ENCODE results near the gene TP63.

TP63 gene

DNA sequence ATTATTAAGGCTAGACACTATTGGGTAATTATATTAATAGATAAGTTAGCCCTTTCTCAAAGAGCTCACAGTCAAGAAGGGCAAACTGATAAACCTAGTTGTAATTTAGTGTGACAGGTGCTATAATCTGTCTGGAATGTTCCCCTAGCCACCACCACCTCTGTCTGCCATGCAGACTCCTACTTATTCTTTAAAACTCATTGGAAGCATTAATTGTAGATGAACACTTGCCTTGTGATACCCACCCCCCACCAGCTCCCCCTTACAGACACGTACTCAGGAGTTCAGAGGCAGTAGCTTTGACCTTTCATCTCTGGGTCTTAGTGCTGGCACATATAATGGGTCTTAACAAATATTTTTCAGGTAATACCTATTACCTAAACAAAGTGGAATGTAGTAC lies 195.9 kb downstream of the TP63 start:
- no peak for DNase-seq

- no peak for DNase-seq
Observed at GRCh38 chr3:189830401-189830800, 199.2 kb downstream of the TP63 start.

- no peak for DNase-seq
Observed at GRCh38 chr3:189833266-189833665, 202.1 kb downstream of the TP63 start.

DNA sequence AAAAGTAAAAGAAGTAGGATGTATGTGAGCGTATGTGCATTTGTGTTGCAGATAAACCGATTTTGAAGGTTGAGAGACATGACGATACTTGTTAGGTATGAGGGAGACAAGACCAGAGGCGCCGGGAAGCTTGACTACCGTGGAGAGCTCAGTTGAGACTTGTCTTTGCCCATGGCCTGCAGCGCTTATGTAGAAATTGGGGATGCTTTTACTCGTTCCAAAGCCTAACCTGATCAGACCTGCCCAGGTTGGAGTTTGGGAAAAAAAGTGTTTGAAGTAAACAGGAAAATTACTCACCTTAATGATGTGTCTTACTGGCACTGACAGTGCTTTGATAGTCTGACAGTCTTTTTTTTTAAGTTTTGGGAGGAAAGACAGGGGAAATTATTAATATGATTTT lies 202.8 kb downstream of the TP63 start:
- DNase-seq, result no peak

GRCh38 chr3:189834462-189834861 lies 203.3 kb downstream of the TP63 start:
- no peak for DNase-seq

DNA sequence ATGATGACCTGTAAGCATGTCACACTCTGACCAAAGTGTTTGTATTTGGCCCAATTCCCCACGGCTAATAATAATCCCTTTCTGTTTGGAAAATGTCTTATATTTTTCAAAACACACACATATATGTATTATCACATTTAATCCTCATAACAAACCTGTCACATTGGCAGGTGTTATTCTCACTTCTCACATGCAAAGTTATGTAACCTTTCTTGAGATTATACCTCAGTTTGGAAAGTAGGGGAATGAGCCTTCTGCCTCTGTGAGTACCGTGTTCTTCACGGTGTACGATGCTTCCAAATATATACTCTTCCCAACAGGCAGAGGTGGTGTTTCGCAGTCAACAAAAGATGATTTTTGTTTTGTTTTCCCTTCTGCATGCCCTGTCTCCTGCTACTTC lies 205.6 kb downstream of the TP63 start:
- DNase-seq, result no peak

GRCh38 chr3:189838291-189838690 lies 207.1 kb downstream of the TP63 start:
- DNase-seq, result no peak

- DNase-seq, result no peak
Observed at GRCh38 chr3:189839576-189839975, 208.4 kb downstream of the TP63 start.

GRCh38 chr3:189841473-189842205 lies 210.4 kb downstream of the TP63 start:
- no peak for DNase-seq

GRCh38 chr3:189842681-189843602 lies 211.8 kb downstream of the TP63 start:
- no peak for DNase-seq

GRCh38 chr3:189845069-189845468 lies 213.9 kb downstream of the TP63 start:
- DNase-seq, result no peak

- no peak for DNase-seq
Observed at GRCh38 chr3:189848395-189849040, 217.3 kb downstream of the TP63 start.

- DNase-seq, result no peak
Observed at GRCh38 chr3:189849262-189849661, 218.1 kb downstream of the TP63 start.

DNA sequence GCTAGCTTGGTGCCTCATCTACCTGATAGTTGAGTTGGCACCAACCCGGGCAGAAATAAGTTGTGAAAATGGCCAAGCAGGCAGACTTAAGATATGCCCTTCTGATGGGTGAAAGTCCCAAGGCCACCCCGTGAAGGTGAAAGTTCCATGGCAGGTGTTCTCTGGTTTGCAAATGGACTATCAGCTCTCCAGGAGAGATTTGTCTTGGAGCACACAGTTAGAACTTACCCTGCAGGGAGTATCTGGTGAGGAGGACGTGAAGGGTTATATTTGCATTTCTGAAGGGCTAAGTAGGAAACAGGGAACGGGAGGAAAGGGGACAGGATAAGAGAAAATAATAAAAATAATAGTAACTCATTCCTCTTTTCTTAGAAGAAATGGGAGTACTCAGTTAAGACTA lies 220.5 kb downstream of the TP63 start:
- DNase-seq, result no peak

DNA sequence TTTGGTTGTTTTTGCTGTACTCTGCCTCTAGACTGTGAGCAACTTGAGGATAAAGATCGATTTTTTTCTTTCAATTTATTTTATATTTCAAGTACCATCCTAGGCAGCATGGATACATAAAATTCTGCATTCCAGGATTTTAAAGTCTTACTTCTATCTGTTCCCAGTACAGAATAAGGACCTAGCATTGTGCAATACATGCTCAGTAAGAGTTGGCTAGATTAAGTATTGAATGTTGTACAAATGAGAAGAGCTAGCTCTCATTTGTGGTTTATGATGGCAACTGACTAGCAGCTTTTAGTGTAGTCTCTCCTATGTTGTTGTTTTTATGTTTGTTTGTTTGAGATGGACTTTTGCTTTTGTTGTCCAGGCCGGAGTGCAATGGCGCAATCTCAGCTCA lies 222.7 kb downstream of the TP63 start:
- no peak for DNase-seq

GRCh38 chr3:189860296-189860695 lies 229.1 kb downstream of the TP63 start:
- DNase-seq, result no peak

DNA sequence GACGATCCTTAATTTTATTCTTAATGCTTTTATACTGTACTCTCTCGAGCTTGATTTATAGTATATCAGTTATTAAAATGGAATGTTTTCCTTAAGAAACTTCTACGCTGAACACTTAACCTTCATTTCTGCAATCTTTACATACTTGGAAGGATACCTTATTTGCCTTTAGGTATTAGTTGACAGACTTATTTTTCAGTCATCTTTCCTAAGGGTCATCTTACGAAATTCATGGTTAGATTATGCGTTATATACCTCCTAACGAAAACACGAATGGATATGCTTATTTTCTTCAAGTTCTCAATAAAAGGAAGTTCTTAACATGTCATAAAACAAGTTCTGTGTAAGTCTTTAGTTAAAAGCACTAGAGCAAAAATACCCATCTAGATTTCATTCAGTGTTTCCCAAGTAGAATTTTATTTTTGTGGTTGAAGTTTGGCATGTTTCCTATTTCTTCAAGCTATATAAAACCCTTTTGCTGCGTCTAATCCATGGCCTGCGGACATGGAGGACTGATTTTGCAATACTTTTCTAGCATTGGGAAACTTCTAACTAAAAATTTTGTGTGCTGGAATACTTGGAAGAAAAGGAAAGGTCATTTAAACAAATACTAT lies 231.3 kb downstream of the TP63 start:
- DNase-seq, result no peak

DNA sequence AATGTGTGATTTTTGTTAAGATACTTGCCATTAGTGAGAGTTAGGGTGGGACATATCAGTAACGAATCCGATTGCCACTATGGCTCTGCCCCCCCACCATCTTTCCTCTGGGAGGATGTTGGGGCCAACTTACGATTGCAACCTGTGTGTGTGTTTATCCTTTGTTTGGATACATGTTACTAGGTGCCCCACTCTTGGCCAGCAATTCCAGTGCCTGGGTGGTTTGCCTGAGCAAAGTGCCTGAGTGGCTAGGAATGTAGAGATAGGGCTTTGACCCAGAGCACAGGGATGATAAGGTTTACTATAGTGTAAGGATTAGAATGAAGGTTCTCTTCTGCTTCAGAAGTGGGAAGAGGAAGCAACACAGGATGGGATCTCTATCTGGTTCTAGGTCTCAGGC lies 231.8 kb downstream of the TP63 start:
- DNase-seq, result no peak

GRCh38 chr3:189868061-189868460 lies 236.9 kb downstream of the TP63 start:
- no peak for DNase-seq

DNA sequence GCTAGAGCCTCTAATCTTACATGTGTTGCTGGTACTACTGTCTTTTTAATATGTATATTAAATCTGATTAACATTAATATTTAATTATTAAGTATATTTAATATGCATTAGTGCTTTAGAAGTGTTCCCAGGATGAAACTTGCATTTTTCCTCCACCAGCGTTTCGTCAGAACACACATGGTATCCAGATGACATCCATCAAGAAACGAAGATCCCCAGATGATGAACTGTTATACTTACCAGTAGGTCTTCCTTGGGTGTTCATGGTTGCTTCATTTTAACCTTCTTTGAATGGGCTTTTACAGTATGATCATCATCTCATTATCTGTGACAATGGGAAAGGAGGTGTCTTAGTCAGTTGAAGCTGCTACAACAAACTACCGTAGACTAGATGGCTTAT lies 238.0 kb downstream of the TP63 start:
- DNase-seq, result no peak

DNA sequence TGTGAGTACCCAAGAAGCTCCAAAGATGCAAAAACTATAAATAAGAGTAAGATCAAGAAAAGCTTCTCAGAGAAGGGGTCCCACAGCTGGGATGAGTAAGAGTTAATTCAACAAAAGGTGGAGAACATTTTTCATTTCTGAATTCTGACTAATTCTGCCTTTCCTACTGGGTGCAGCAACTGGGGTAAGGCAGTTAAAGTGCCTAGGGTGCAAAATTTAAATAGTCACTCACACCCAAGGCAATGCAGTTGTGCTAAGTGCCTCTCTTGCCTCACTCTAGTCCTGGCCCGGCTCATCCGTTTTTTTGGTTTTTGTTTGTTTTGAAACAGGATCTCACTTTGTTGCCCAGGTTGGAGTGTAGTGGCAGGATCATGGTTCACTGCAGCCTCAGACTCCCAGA lies 240.2 kb downstream of the TP63 start:
- DNase-seq, result no peak

- no peak for DNase-seq
Observed at GRCh38 chr3:189883113-189883753, 252.0 kb downstream of the TP63 start.

DNA sequence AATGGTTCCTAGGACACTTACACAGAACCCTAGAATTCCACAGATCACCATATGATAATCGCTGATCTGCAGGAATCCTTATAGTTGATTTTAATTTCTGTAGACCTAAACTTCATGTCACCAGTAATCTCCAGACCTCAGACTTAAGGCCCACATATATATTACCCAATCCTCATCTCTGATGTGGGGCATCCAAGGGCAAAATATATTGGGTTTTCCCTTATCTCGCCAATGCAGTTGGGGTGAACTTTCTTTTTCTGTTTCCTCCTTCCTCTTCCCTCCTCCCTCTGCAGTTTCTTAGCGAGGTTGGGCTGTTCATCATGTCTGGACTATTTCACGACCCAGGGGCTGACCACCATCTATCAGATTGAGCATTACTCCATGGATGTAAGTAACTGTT lies 259.3 kb downstream of the TP63 start:
- no peak for DNase-seq
